ENCODE measurements around the gene PLCL1.

DNA sequence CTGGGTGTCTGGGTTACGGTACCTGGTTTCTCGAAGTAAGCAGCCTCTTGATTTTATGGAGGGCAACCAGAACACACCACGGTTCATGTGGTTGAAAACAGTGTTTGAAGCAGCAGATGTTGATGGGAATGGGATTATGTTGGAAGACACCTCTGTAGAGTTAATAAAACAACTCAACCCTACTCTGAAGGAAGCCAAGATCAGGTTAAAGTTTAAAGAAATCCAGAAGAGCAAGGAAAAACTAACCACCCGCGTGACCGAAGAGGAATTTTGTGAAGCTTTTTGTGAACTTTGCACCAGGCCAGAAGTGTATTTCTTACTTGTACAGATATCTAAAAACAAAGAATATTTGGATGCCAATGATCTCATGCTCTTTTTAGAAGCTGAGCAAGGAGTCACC is 279.8 kb downstream of the PLCL1 start:
- no peak for TF ChIP-seq POLR2AphosphoS5 (IDR thresholded peaks at IDR 0.05)
- no peak for TF ChIP-seq POLR2A (IDR thresholded peaks at IDR 0.05)
- TF ChIP-seq, protein P1, sequence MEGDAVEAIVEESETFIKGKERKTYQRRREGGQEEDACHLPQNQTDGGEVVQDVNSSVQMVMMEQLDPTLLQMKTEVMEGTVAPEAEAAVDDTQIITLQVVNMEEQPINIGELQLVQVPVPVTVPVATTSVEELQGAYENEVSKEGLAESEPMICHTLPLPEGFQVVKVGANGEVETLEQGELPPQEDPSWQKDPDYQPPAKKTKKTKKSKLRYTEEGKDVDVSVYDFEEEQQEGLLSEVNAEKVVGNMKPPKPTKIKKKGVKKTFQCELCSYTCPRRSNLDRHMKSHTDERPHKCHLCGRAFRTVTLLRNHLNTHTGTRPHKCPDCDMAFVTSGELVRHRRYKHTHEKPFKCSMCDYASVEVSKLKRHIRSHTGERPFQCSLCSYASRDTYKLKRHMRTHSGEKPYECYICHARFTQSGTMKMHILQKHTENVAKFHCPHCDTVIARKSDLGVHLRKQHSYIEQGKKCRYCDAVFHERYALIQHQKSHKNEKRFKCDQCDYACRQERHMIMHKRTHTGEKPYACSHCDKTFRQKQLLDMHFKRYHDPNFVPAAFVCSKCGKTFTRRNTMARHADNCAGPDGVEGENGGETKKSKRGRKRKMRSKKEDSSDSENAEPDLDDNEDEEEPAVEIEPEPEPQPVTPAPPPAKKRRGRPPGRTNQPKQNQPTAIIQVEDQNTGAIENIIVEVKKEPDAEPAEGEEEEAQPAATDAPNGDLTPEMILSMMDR (IDR thresholded peaks at IDR 0.05), result no peak
